HG03442 (cell line): ENCODE results near the gene ZXDC.
A peak's percentile ranks its signal among the peaks of the same experiment; 100 is the strongest.

Experiments
- ATAC-seq: cut with Tn5 transposase; IDR thresholded peaks from one replicate; pipeline ENCODE4 v1.9.1; 2021; ENCODE audit warnings: mild to moderate bottlenecking, moderate library complexity; ENCODE audit not compliant: unreplicated experiment

Gene ZXDC

GRCh38 chr3:126399756-126400155, 75.9 kb downstream of the ZXDC start:
- no peak for ATAC-seq

GRCh38 chr3:126399351-126399735, 76.3 kb downstream of the ZXDC start:
- no peak for ATAC-seq

- ATAC-seq = no peak
Observed at GRCh38 chr3:126398423-126399350, 77.0 kb downstream of the ZXDC start.

- no peak for ATAC-seq
Observed at GRCh38 chr3:126397610-126398422, 77.9 kb downstream of the ZXDC start.

GRCh38 chr3:126396536-126396935, 79.2 kb downstream of the ZXDC start:
- no peak for ATAC-seq

- ATAC-seq = no peak
Observed at GRCh38 chr3:126395846-126396513, 79.7 kb downstream of the ZXDC start.

GRCh38 chr3:126394977-126395321, 80.7 kb downstream of the ZXDC start:
- ATAC-seq = no peak

GRCh38 chr3:126394179-126394976, 81.3 kb downstream of the ZXDC start, which contains the start of gene CFAP100:
CFAP100 (plus strand) TSS chr3:126394909; CDS start chr3:126396001, 1,092 bp downstream.
- no peak for ATAC-seq

GRCh38 chr3:126393563-126393962, 82.1 kb downstream of the ZXDC start:
- no peak for ATAC-seq

GRCh38 chr3:126392246-126392645, 83.4 kb downstream of the ZXDC start:
- ATAC-seq = no peak

GRCh38 chr3:126391631-126392030, 84.1 kb downstream of the ZXDC start:
- ATAC-seq = no peak

GRCh38 chr3:126390751-126391150, 84.9 kb downstream of the ZXDC start:
- ATAC-seq = no peak

- no peak for ATAC-seq
Observed at GRCh38 chr3:126390201-126390600, 85.5 kb downstream of the ZXDC start.

GRCh38 chr3:126389794-126390146, 85.9 kb downstream of the ZXDC start:
- no peak for ATAC-seq

GRCh38 chr3:126389112-126389793, 86.4 kb downstream of the ZXDC start:
- peak; percentile 65 for ATAC-seq
